RWPE2 (cell line): ENCODE measurements around the gene OPALIN.

Experiments used
- ATAC-seq: fragments of 200-7000 bp; cut with Tn5 transposase; 3 replicates; pipeline ENCODE4 v1.9.1; 2021; ENCODE audit warnings: low read depth
- DNase-seq: peaks from one replicate; pipeline ENCODE4 v3.0.0-alpha.2; 2020; ENCODE audit warnings: low spot score
- H3K27ac ChIP-seq: fragments of 450-650 bp; 2 replicates; pipeline ENCODE4 v1.5.1; 2017; ENCODE audit warnings: mild to moderate bottlenecking; ENCODE audit not compliant: poor library complexity, severe bottlenecking
- H3K27me3 ChIP-seq: fragments of 250-450 bp; sonication (Bioruptor Pico); 2 replicates; pipeline ENCODE4 v1.5.1; 2021; ENCODE audit warnings: mild to moderate bottlenecking, moderate library complexity; ENCODE audit not compliant: insufficient read depth, poor library complexity, severe bottlenecking
- H3K36me3 ChIP-seq: fragments of 250-450 bp; sonication (Bioruptor Pico); 2 replicates; pipeline ENCODE4 v1.5.1; 2020; ENCODE audit warnings: low read depth, mild to moderate bottlenecking, moderate library complexity
- H3K4me1 ChIP-seq: fragments of 250-450 bp; sonication (Bioruptor Pico); 2 replicates; pipeline ENCODE4 v1.5.1; 2021; ENCODE audit warnings: mild to moderate bottlenecking, moderate library complexity; ENCODE audit not compliant: insufficient read depth, poor library complexity, severe bottlenecking
- H3K4me3 ChIP-seq: fragments of 250-450 bp; sonication (Bioruptor Pico); 2 replicates; pipeline ENCODE4 v1.5.1; 2021; ENCODE audit warnings: mild to moderate bottlenecking, moderate library complexity; ENCODE audit not compliant: severe bottlenecking
- H3K9me3 ChIP-seq: fragments of 250-450 bp; sonication (Bioruptor Pico); 2 replicates; pipeline ENCODE4 v1.5.1; 2021; ENCODE audit warnings: mild to moderate bottlenecking, moderate library complexity; ENCODE audit not compliant: severe bottlenecking
- TF ChIP-seq, protein P1 (sequence below): fragments of 450-650 bp; IDR thresholded peaks from one replicate; pipeline ENCODE4 v1.5.1; 2017; ENCODE audit warnings: mild to moderate bottlenecking, moderate library complexity; ENCODE audit not compliant: poor library complexity, severe bottlenecking

OPALIN gene

DNA sequence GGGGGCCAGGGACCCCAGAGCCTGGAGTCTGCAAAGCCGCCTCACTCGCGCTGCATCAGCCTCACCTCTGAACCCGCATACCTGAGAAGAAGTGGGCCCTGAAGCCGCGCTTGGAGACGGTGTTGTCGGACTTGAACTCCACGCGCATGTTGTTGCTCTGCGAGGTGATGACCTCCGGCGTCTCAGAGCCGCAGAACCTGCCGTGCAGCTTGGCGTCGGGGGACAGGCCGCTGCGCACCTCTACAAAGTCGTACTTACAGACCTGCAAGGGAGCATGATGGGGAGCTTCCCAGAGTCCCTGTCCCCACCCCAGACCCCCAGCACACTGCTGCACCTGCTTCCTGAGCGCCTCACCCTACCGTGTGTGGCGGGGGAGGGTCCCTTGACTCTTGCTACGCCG lies 25.7 kb upstream of the OPALIN start:
- Histone ChIP-seq H3K9me3 (no peaks in the 10 kb centered on the region), H3K27ac (no peak overlapping the region), H3K4me1 (no peaks in the 10 kb centered on the region), H3K27me3 (peaks cover 4% of the 10 kb centered on the region), H3K36me3 (no peaks in the 10 kb centered on the region), H3K4me3 (no peak overlapping the region)
- no peak for ATAC-seq
- DNase-seq, result no peak
- TF ChIP-seq, protein P1, sequence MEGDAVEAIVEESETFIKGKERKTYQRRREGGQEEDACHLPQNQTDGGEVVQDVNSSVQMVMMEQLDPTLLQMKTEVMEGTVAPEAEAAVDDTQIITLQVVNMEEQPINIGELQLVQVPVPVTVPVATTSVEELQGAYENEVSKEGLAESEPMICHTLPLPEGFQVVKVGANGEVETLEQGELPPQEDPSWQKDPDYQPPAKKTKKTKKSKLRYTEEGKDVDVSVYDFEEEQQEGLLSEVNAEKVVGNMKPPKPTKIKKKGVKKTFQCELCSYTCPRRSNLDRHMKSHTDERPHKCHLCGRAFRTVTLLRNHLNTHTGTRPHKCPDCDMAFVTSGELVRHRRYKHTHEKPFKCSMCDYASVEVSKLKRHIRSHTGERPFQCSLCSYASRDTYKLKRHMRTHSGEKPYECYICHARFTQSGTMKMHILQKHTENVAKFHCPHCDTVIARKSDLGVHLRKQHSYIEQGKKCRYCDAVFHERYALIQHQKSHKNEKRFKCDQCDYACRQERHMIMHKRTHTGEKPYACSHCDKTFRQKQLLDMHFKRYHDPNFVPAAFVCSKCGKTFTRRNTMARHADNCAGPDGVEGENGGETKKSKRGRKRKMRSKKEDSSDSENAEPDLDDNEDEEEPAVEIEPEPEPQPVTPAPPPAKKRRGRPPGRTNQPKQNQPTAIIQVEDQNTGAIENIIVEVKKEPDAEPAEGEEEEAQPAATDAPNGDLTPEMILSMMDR, result no peak

DNA sequence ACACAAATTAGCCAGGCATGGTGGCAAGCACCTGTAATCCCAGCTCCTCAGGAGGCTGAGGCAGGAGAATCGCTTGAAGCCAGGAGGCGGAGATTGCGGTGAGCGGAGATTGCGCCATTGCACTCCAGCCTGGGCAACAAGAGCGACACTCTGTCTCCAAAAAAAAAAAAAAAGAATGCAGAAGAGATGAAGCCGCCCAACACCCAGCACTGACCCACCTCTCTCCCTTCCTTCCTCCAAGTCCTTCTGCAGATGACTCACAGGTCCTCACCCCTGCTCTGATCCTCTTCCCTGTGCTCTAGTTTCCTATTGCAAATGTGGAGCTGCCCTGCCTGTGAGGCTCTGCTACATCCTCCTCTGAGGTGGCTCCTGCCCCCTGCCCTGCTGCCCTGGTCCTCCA lies 22.0 kb upstream of the OPALIN start:
- no peaks in the 10 kb centered on the region for H3K36me3 ChIP-seq
- no peaks in the 10 kb centered on the region for H3K4me1 ChIP-seq
- H3K4me3 ChIP-seq, result no peak overlapping the region
- no peak overlapping the region for H3K27ac ChIP-seq
- 0 out of 3 replicates have a peak, but pooled peaks have one; percentile 19 for ATAC-seq
- TF ChIP-seq, protein P1, result no peak
- no peaks in the 10 kb centered on the region for H3K9me3 ChIP-seq
- no peaks in the 10 kb centered on the region for H3K27me3 ChIP-seq
- no peak for DNase-seq

DNA sequence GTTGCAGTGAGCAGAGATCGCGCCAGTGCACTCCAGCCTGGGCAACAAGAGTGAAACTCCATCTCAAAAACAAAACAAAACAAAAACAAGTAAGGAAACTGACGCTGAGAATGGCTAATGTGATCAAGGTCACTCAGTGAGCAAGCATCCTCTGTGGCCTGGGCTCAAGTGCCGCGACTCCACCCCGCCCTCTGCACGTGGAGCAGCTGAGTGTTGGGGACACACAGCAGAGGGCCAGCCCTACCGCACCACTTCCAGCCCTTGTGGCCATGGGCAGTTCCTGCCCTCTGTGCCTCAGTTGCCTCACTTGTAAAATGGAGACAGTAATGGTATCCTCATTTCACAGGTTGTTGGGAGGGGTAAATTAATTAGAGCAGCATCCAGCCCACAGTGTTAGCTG lies 21.0 kb upstream of the OPALIN start:
- Histone ChIP-seq H3K4me1 (no peaks in the 10 kb centered on the region), H3K27ac (no peak overlapping the region), H3K9me3 (no peaks in the 10 kb centered on the region), H3K36me3 (no peaks in the 10 kb centered on the region), H3K4me3 (no peak overlapping the region), H3K27me3 (no peaks in the 10 kb centered on the region)
- no peak for ATAC-seq
- TF ChIP-seq, protein P1, result no peak
- no peak for DNase-seq

DNA sequence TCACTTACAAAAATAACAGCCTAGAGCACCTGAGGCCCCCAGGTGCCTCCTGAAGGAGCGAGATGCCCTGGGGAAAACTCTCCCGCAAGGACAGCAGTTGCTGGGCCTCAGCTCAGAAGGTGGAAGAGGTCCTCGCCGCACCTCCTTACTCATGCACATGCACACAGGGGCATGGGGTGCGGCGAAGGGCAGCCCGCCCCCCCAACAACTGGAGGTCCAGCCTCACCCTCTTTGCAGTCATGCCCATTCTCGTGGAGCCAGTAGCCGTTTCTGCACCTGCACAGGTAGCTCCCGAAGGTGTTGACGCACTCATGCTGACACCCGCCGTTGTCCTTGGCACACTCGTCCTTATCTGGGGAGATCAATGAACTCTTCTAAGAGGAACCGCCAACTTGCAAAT lies 19.9 kb upstream of the OPALIN start:
- ATAC-seq (no peak), DNase-seq (no peak)
- no peak overlapping the region for H3K27ac ChIP-seq
- no peaks in the 10 kb centered on the region for H3K27me3 ChIP-seq
- H3K9me3 ChIP-seq, result no peaks in the 10 kb centered on the region
- H3K4me3 ChIP-seq, result no peak overlapping the region
- TF ChIP-seq, protein P1, result no peak
- H3K4me1 ChIP-seq, result no peaks in the 10 kb centered on the region
- no peaks in the 10 kb centered on the region for H3K36me3 ChIP-seq

DNA sequence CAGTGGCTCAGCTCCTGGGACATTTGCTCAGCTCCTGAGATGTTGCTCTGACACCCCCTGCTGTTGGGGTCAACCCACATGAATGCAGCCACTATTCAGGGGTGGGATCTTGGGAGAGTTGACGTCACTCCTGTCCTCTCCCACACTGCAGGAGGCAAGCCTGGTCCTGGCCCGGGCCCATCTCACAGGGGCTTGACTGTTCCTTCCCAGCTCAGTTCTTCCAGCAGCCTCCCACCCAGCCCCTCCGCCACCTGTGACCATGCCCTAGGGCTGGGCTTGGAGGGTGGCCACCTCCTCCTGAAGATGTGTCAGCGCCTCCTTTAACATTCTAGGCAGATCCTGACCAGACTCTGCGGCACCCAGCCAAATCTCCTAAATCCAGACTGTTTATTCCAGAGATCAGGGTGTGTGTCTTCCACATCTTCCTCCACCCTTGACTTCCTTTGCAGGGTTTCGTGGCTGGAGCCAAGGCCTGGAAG lies 19.1 kb upstream of the OPALIN start:
- TF ChIP-seq, protein P1, result no peak
- no peak for DNase-seq

More for the DNA sequence above, 19.1 kb upstream of the OPALIN start:
- Histone ChIP-seq H3K27me3 (no peaks in the 10 kb centered on the region), H3K27ac (no peak overlapping the region), H3K9me3 (no peaks in the 10 kb centered on the region), H3K4me3 (no peak overlapping the region), H3K36me3 (no peaks in the 10 kb centered on the region), H3K4me1 (no peaks in the 10 kb centered on the region)
- no peak for ATAC-seq
